K562 treated with DMSO at 1 percent for 48 hours (cell line): ENCODE measurements around the gene FOXL3. TPM values are rescaled to one million over a fixed set of nuclear protein-coding genes. Genes with fewer than 3 reads are reported as not detected.

Experiments used
- total RNA-seq: library from RNA; unstranded; fragments of 300-600 nt; gene quantifications from 2 replicates; pipeline ENCODE4 v1.2.3, GENCODE V29; 2022; ENCODE audit warnings: low replicate concordance; ENCODE audit errors: extremely low read depth

The FOXL3 gene
- not detected in 2 replicates for total RNA-seq

GRCh38 chr7:289756-290553, at the start of gene FOXL3:
Gene FOXL3 (plus strand): TSS chr7:290170. CDS start chr7:290170, 0 bp downstream.

Other genes starting within 250 kb of the FOXL3 start
- not detected in 2 replicates for gene FAM20C, start 97.6 kb upstream of the FOXL3 start, total RNA-seq
- not detected in 2 replicates for gene PDGFA, start 229.7 kb downstream of the FOXL3 start, total RNA-seq